ENCODE results near the gene SPACA7.

Gene SPACA7

GRCh38 chr13:112448621-112449544 is 72.7 kb downstream of the SPACA7 start:
- no peak for DNase-seq

DNA sequence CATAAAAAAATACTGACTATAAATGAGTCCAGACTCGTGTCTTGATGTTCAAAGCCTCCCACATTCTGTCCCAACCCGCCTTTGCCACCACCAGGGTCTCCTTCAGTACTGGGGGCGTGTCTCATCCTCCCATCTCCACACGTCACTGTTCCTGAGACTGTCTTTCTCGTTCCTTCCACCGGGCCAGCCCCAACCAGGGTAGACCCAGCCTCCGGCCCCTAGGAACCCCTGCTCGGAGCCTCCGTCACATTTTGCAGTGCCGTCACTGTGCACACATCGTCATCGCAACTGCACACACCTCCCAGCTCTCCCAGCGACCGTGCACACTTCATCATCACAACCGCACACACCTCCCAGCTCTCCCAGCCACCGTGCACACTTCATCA is 73.4 kb downstream of the SPACA7 start:
- DNase-seq, result no peak

DNA sequence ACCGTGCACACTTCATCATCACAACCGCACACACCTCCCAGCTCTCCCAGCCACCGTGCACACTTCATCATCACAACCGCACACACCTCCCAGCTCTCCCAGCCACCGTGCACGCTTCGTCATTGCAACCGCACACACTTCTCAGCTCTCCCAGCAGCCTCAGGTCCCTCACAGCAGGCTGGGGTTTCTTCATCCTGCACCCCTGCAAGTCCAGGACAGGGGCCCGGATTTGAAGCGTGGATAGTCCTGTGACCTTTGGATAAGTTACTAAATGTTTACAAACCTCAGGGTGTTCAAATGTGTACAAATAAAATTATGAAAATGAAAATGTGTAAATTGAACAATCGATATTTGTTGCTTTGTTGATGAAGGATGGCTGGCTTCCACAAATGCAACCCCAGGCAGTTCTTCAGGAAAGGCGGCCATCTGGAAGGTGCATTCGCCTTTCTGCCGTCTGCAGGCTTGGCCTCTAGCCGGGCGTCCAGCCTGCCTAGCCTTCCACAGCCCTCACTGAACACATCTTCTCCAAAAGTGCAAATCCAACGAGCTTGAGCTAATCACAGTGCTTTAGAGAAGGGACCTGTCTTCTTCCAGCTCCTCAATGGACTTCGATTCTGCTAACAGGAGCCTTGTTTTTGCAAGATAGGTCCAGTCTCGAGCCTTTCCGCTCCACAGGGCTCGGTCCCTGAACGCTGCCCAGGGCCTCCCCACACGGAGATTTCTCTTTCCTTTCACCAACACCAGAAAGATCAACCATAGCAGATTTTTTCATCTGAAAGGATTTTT is 74.2 kb downstream of the SPACA7 start:
- DNase-seq, result no peak

- peak; percentile 77 for DNase-seq
These were observed 74.7 kb downstream of the SPACA7 start for GRCh38 chr13:112450904-112451240.

GRCh38 chr13:112451512-112452379 is 75.6 kb downstream of the SPACA7 start:
- no peak for DNase-seq

- no peak for DNase-seq
These were observed 76.4 kb downstream of the SPACA7 start for GRCh38 chr13:112452380-112453206.

GRCh38 chr13:112453207-112453829 is 77.2 kb downstream of the SPACA7 start:
- DNase-seq, result no peak

- no peak for DNase-seq
These were observed 77.9 kb downstream of the SPACA7 start for GRCh38 chr13:112453874-112454647.

GRCh38 chr13:112454648-112455334 is 78.6 kb downstream of the SPACA7 start:
- DNase-seq, result no peak

DNA sequence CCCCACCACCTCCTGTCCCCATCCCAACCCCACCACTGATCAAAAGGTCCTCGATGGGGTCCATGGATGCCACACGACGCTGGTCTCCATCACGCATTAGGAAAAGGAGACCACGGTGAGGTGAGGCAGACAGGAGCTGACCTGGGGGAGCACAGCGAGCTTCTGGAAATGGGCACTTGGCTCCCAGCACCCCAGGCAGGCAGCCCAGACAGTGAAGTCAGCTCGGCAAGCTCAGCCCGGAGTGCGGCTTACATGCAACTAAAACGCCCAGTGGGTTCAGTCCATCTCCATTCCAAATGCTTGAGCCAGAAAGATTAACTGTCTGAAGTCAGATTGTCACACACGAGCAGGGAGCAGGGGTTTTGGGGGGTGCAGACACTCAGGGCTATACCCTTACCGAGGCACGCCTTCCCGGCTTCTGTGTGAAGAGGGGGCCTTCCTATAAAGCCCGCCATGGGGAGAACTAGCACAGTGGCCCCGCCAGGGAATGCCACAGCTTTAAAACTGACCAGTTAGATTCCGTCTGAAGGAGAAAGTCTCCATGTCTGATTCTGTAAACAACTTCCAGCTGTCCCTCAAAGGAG is 79.4 kb downstream of the SPACA7 start:
- DNase-seq, result no peak

DNA sequence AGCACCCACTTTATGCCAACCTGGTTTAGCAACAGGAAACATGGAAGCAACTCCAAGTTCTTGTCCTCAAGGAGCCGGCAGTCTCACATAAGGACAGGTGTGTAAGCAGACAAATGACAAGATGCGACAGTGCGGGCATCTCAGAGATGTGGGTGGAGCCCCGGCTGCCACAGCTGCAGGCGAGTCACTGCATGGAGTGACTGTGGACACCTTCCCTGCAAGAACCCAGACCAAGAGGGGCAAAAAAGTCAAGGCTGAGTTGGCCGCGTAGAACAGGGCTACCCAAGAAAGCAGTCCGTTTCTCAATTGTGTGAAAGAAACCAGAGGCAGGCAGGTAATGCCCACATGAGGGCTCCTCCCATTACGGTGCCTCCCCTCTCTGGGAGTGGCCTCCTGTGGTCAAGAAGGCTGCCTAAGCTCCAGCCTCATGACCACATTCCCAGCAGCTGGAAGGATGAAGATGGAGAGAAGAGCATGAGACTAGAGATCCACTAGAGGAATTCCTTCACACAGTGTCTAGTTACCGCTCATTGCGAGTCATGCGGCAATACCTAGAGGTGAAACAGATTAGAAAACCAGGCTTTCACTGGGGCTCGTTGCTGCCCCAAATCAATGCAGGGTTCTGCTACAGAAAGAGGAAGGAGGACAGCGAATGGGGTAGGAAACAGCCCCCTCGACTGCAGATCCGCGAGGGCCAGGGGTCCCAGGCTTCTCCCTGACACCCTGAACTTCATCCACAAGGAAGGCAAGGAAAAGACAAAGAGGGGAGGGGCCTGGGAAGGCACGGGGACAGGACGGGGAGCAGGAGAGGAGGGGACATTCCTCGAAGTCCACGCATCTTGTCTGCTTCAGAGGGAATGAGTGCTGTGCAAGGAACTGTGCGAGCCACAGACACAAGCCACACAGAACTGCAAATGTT is 80.2 kb downstream of the SPACA7 start:
- DNase-seq, result no peak

- no peak for DNase-seq
These were observed 80.9 kb downstream of the SPACA7 start for GRCh38 chr13:112457081-112457480.

DNA sequence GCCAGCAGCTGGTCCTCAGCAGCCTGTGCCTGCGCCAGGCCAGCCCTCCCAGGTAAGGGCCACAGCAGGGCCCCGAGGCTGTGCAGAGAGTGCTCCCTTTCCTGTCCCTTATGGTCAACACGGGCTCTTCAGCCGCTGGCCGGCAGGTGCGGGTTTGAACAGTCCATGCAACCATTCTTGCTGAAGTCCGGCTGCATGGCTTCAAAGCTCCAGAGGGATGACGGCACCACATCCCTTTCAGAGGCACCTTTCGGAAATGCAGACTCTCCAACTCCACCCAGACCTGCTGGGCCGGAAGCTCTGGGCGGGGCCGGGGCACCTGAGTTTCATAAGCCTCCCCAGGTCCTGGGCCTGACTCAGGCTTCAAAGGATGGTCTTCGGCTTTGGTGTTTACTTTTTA is 81.3 kb downstream of the SPACA7 start:
- DNase-seq, result peak; percentile 37

GRCh38 chr13:112462408-112462807 is 86.3 kb downstream of the SPACA7 start:
- DNase-seq, result no peak

DNA sequence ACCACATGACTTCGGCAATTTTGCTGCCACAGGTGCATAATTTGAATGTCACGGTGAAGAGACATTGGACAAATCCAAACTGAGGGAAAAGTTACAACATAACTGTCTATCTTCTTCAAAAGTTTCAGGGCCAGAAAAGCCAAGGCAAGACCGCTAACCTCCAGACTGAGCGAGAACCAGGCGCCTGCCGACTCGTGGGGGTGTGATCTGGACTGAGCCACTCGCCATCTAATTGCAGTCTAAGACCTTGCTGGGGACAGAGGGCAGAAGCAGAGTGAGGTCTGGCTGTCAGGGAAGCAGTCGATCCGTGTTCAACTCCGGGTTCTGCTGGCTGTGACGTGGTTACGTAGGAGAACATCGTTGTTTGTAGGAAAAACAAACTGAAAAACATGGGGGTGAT is 88.6 kb downstream of the SPACA7 start:
- no peak for DNase-seq

- no peak for DNase-seq
These were observed 89.3 kb downstream of the SPACA7 start for GRCh38 chr13:112465251-112466131.

All from DMS153 (cell line).